ENCODE data around the gene DYNC1H1.

DYNC1H1 gene

DNA sequence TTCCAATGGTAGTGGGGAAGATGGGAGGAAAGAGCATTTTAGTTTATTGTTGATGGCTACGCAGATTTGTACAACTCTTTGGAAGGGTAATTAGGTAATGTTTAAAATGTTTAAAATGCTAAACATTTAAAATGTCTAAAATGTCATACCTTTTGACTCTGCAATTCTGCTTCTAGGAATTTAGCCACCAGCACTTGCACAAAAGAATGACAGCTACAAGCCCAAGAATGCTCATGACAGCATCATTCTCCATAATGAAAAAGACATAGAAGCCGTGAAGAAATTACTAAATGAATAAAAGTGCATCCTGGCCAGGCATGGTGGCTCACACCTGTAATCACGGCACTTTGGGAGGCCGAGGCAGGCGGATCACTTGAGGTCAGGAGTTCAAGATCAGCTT is 19.9 kb upstream of the DYNC1H1 start:
- no peak for DNase-seq (ENCODE audit: low read depth)

DNA sequence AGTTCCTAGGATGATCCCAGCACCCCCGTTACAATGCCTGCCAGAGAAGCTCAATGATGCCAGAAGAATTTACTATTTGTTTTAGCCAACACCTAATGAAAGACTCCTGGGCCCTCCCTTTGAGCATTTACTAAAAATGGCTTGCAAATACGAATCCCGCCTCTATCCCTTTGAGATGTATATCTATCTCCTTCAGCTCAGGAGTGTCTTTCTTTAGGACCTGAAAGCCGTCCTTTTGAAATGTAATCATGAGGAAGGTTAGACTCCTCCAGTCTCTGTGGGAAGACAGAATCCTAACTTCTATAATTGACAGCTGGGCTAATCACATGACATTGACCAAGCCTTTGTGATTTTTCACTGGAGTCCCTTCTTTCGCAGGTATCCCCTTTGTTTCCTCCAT is 19.2 kb upstream of the DYNC1H1 start:
- no peak for DNase-seq (ENCODE audit: low read depth)

- DNase-seq (ENCODE audit: low read depth) = no peak
These were observed 16.8 kb upstream of the DYNC1H1 start for GRCh38 chr14:101947577-101947903.

DNA sequence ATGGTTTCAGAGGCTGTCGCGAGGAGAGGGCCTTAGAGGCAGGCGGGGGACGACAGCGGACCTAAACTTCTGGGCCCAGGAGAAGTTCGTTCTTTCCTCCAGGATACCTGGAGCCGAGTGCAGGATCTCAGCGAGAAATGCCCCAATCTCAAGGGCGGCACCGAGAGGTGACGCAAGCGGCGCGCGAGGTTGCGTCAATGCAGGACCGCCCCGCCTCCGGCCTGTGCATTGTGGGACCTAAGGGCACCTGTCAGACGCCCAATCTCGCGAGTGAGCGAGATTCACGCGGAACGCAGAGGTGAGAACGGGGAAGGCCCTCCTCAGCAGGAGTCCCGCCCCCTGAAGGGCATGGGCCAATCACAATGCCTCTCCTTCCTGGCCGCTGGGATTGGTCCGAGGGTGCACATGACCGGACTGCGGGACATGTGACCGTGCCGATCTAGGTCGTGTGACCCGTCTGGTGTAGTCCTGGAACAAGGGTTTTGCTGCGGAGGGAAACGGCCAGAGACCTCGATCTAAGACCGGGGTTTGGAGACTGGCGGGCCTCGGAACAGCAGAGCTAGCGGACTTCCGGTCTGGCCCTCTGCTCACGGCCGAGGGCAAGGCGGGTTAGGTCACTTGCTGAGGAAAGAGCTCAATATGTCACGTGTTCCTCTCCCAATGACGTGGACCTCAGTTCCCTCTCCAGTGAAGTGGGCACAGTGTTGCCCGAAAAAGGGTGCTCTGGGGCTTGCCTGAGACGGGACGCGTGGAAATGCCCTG is 16.3 kb upstream of the DYNC1H1 start:
- peak; percentile 99 for DNase-seq (ENCODE audit: low read depth)

DNA sequence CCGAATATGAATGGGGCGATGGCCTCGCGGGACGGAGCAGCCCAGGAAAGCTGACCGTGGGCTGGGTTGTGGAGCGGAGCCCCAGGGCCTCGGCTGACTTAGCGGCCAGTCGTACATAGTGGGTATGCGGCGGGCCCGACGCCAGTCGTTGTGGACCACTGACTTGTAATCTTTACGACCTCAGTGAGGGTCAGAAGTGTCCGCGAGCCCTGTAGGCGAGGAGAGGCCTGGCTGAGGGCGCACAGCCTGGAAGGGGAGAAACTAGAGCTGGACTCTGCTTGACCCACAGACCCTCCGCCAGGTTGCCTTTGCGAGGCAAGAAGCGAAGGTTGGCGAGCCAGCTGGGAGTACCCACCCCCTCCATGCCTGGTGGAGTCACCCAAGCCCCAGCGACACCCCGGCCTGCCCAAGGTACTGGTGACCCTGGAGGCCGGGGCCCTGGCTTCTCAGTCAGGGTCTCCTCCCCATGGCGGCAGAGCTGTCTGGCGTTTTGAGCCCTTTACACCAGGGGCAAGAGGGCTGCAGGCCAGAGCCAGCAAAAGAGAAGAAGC is 15.6 kb upstream of the DYNC1H1 start:
- DNase-seq (ENCODE audit: low read depth) = no peak

- no peak for DNase-seq (ENCODE audit: low read depth)
These were observed 14.3 kb upstream of the DYNC1H1 start for GRCh38 chr14:101950100-101950499.

GRCh38 chr14:101950516-101951215 is 13.7 kb upstream of the DYNC1H1 start:
- DNase-seq (ENCODE audit: low read depth) = no peak

DNA sequence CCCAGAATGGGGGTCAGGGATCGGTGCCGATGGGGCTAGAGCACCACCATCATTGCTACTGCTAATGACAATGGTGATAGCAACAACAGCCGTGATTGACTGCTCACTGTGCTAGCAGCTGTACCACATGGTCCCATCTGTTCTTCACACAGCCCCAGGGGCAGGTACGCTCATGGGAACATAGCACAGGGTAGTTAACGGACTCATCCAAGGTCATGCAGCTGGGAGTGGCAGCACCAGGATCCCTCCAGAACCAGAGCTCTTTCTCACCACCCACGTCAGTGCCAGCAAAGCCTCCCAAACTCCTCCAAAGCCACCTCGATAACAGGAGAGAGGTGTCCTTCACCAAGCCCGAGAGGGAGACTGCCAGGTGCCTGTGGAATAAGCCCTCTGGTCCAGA is 11.2 kb upstream of the DYNC1H1 start:
- no peak for DNase-seq (ENCODE audit: low read depth)

- DNase-seq (ENCODE audit: low read depth) = no peak
These were observed 9.9 kb upstream of the DYNC1H1 start for GRCh38 chr14:101954501-101954900.

DNA sequence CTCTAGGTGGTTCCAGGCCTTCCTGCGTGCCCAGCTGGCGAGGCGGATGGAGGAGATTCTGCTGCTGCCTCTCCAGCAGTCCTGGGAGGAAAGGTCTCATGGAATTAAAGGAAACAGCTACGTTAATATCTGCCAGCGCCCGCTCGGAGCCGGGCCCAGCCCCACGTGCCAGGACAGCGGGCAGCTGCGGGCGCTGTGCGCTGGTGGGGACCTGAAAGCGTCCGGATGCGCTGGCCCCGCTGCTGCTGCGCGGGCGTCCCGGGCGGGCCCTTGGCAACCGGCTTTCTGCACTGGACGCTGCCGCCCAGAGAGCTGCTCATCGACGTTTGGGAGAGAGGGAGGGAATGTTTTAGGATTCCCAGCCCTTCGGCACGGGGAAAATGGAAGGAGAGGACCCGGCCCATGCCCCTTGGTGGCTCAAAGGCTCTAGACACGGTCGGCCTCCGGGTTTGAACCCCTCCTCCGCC is 8.6 kb upstream of the DYNC1H1 start:
- no peak for DNase-seq (ENCODE audit: low read depth)

DNA sequence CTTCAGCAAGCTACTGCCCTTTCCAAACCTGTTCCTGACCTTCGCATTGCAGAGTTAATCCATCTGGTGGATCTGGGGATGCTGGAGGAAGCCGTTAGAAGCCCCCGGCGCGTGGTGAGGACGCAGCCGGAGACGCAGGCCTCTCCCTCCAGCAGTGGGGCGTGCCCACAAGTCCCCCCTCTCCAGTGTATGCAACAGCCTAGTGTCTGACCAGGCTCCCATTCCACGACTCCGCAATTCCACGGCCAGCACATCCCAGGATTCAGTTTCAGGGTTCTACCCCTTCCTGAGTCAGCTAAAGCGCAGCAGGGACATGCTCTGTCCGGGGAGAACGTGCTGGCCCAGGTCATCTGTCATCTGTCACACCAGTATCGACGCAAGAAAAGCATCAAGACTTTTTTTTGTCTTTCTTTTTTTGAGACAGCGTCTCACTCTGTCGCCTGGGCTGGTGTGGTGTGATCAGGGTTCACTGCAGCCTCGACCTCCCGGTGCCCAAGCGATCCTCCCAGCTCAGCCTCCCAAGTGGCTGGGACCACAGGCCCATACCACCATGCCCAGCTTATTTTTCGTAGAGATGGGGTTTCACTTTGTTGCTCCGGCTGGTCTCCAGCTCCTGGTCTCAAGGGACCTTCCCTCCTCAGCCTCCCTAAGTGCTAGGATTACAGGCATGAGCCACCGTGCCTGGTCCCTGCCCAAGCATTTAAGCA is 8.0 kb upstream of the DYNC1H1 start:
- DNase-seq (ENCODE audit: low read depth) = no peak

- DNase-seq (ENCODE audit: low read depth) = no peak
These were observed 6.8 kb upstream of the DYNC1H1 start for GRCh38 chr14:101957406-101958234.

DNA sequence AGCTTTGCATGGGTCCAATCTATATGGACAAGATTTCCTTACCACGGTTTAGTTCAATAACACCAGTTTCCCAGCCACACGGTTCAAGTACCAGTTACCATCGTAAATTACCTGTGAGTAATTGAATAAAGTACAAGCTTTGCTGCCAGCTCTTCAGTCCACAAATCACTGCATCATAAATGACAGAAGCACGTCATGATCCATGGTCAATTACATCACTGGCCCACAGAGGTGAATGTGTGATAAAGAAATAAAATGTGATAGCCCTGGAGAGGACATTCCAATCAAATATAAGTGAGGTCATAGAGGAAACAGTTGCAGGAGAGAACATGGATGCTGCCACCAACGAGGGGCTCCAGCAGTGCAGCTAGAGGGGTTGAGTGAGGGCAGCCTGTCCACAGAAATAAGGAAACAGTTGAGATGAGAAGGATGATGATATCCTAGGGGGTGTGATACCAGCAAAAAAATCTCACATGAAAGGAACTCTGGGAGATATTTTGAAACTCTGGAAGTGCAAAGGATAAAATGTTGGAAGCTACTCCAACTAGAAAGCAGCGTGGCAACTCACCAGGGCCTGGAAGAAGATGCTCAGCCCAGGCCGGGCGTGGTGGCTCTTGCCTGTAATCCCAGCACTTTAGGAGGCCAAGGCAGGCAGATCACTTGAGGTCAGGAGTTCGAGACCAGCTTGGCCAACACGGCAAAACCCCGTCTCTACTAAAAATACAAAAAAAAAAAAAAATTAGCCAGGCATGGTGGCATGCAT is 5.8 kb upstream of the DYNC1H1 start:
- DNase-seq (ENCODE audit: low read depth) = no peak

DNA sequence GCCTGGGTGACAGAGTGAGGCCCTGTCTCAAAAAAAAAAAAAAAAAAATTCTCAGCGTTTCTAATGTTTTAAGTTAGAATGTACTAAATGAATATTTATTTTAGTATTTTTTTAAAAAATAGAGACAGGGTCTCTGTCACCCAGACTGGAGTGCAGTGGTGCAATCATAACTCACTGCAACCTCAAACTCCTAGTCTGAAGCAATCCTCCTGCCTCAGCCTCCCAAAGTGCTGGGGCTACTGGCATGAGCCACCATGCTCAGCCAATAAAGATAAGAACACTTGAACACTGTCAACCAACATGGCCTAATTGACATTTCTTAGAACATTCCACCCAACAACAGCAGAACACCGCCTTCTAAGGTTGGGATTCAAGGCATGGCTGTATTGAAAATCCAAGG is 5.1 kb upstream of the DYNC1H1 start:
- DNase-seq (ENCODE audit: low read depth) = no peak

- DNase-seq (ENCODE audit: low read depth) = no peak
These were observed 4.1 kb upstream of the DYNC1H1 start for GRCh38 chr14:101960225-101960624.

- peak; percentile 63 for DNase-seq (ENCODE audit: low read depth)
These were observed 3.2 kb upstream of the DYNC1H1 start for GRCh38 chr14:101961011-101961721.

DNA sequence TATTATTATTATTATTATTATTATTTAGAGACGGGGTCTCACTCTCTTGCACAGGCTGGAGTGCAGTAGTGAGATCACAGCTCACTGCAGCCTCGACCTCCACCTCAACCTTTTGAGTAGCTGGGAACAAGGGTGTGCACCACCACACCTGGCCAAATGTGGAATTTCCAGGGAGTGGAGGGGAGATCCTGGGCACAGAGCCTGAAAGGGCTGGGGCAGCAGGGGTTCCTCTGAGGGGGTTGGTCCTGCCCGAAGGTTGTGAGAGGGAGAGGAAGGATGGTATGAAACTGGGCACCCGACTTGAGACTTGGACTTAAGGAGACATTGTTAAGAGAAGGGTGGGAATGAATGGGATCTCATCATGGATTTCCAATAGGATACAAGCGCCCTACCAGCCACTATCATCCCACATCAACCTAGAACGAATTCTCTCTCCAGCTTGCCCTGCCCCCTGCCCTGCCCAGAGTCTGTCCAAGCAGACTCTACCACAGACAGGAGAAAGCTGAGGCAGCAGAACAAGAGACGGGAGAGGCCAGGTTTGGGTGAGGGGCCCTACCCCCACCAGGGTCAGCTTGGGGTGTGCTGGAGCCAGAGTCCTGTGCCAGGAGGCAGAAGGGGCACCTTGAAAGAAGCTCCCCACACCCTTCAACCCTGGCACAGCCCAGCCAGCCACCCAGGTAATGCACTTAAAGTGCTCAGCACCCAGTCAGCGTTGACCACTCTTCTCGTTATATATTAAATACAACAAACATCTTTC is 2.4 kb upstream of the DYNC1H1 start:
- DNase-seq (ENCODE audit: low read depth) = no peak

DNA sequence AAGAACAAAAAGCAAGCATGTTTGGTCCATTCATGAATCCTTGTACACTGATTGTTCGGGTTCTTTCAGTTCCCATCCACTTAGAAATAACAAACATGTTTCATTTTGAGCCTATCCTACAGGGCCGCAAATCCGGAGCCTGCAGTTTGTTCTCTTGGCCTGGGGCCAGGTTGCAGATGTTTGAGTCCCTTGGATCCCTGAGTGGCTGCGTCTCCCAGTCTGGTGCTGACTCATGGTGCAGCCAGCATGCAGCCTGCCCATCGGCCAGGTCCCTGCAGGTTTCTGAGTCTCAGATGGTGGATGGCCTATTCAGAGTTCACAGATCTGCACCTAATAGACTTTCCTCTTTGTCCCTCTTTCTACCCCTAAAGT is 1.9 kb upstream of the DYNC1H1 start:
- DNase-seq (ENCODE audit: low read depth) = no peak

GRCh38 chr14:101963052-101963451 is 1.3 kb upstream of the DYNC1H1 start:
- DNase-seq (ENCODE audit: low read depth) = no peak
